Chondrocyte (in vitro differentiated cells): ENCODE results near the gene ASB15. TPM values are rescaled to one million over a fixed set of nuclear protein-coding genes. Genes with fewer than 3 reads are reported as not detected.

Experiments
- DNase-seq: peaks from one replicate; pipeline ENCODE4 v3.0.0; 2021; ENCODE audit warnings: mixed read lengths, low spot score
- H3K27ac Mint-ChIP-seq: one replicate; pipeline ENCODE4 v1.8.0; 2021; ENCODE audit warnings: mild to moderate bottlenecking, moderate library complexity, mixed read lengths; ENCODE audit not compliant: unreplicated experiment
- H3K27me3 Mint-ChIP-seq: 2 replicates; pipeline ENCODE4 v1.8.0; 2021; ENCODE audit warnings: low read depth, mixed read lengths
- H3K36me3 Mint-ChIP-seq: 2 replicates; pipeline ENCODE4 v1.8.0; 2021; ENCODE audit warnings: low read depth, mixed read lengths
- H3K4me1 Mint-ChIP-seq: 2 replicates; pipeline ENCODE4 v1.8.0; 2021; ENCODE audit warnings: low read depth, mild to moderate bottlenecking, mixed read lengths
- H3K4me3 Mint-ChIP-seq: one replicate; pipeline ENCODE4 v1.8.0; 2021; ENCODE audit warnings: mild to moderate bottlenecking, moderate library complexity, mixed read lengths; ENCODE audit not compliant: unreplicated experiment
- H3K9me3 Mint-ChIP-seq: 2 replicates; pipeline ENCODE4 v1.8.0; 2021; ENCODE audit warnings: low read depth, mixed read lengths
- total RNA-seq: library from RNA; stranded (reverse); gene quantifications from 3 replicates; pipeline ENCODE4 v1.2.1, GENCODE V29; 2021
- TF ChIP-seq, protein P1 (sequence below): fragments of 200-600 bp; sonication (generic); IDR thresholded peaks from 2 replicates; pipeline ENCODE4 v1.5.0; 2021; ENCODE audit warnings: antibody characterized with exemption, mild to moderate bottlenecking, moderate library complexity

Gene ASB15
- total RNA-seq, 1 donor from 2014 or later: not detected

DNA sequence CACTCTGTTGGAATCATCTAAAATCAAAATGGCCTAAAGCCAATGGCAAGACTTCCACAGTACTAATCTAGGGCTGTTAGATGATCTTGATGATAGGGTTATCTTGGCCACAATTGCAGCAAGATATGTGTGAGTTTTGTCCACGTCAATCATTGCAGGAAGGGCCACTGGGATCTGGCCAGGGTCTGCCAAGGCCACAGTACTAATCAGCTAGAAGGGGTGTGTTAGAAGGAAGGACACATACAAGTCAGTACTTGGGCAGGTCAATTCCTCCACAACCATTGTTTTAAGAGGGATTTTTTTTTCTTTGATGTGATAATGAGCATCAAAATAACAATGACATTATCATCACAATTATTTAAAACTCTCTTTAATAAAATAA is 55.7 kb downstream of the ASB15 start:
- DNase-seq: no peak
- Mint-ChIP-seq H3K36me3 (no peaks in the 10 kb centered on the region), H3K27ac (no peak overlapping the region), H3K27me3 (peaks cover 4% of the 10 kb centered on the region), H3K4me1 (no peaks in the 10 kb centered on the region), H3K9me3 (no peaks in the 10 kb centered on the region), H3K4me3 (no peak overlapping the region)
- TF ChIP-seq, protein P1, sequence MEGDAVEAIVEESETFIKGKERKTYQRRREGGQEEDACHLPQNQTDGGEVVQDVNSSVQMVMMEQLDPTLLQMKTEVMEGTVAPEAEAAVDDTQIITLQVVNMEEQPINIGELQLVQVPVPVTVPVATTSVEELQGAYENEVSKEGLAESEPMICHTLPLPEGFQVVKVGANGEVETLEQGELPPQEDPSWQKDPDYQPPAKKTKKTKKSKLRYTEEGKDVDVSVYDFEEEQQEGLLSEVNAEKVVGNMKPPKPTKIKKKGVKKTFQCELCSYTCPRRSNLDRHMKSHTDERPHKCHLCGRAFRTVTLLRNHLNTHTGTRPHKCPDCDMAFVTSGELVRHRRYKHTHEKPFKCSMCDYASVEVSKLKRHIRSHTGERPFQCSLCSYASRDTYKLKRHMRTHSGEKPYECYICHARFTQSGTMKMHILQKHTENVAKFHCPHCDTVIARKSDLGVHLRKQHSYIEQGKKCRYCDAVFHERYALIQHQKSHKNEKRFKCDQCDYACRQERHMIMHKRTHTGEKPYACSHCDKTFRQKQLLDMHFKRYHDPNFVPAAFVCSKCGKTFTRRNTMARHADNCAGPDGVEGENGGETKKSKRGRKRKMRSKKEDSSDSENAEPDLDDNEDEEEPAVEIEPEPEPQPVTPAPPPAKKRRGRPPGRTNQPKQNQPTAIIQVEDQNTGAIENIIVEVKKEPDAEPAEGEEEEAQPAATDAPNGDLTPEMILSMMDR: no peak

DNA sequence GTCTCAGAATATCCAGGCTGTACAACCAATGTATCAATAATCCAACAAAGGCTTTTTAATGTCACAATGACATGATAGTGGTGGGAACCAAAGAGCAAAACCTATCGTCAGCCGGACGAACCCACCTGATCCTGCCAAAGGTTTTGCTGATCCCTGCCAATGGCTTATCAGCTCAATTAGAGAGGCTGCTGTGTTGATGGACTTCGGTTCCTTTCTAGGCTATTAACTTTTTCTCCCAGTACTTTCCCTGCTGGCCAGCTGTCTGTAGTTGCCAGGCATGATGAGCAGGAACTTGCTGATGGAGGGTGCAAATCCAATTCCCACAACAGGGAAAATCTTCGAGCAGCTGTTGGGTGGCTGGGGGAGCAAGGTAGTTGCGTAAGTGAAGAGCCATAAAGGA is 56.4 kb downstream of the ASB15 start:
- no peak overlapping the region for H3K27ac Mint-ChIP-seq
- TF ChIP-seq, protein P1: no peak
- H3K4me3 Mint-ChIP-seq: no peak overlapping the region
- H3K36me3 Mint-ChIP-seq: no peaks in the 10 kb centered on the region
- no peaks in the 10 kb centered on the region for H3K9me3 Mint-ChIP-seq
- DNase-seq: no peak
- H3K27me3 Mint-ChIP-seq: peaks cover 7% of the 10 kb centered on the region
- H3K4me1 Mint-ChIP-seq: no peaks in the 10 kb centered on the region

DNA sequence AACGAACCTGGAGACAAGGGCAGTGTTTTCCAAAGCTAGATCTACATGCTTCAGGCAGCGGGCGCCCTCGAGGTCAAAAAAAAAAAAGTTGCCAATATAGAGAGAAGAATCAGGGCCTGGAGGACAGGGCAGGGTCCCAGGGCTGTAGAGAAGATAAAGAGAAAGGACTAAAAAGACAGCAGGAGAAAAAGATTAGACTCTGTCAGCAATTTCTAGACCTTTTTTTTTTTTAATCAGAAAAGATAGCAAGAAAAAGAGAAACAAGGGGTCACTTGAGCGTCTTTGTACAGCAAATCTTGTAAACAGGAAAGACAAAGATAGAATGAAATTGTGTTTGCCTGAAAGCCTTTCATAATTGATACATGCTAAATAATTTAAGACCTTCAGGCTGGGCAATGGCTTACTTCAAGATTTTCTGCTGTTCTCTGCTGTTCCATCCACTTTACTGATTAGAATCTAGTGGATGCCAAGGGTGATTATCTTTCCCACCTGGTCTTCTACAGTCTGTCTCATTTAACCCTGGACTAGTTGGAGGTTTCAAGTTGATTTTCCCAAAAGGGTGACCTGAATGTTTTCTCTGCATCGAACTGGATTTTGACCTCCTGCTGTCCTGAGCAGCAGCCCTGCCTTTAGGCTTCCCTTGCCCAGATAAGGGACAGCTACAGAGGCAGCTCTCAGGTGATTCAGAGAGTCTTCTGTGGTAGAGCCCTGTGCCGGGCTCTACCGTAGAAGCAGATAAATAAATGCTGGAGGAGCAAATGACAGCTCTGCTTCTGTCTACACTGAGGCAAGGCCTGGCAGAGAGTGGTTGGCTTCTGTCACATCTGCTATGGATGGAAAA is 59.1 kb downstream of the ASB15 start:
- TF ChIP-seq, protein P1: no peak
- Mint-ChIP-seq H3K27ac (no peak overlapping the region), H3K36me3 (no peaks in the 10 kb centered on the region), H3K9me3 (no peaks in the 10 kb centered on the region), H3K4me1 (no peaks in the 10 kb centered on the region), H3K27me3 (peaks cover 7% of the 10 kb centered on the region), H3K4me3 (no peak overlapping the region)
- no peak for DNase-seq

DNA sequence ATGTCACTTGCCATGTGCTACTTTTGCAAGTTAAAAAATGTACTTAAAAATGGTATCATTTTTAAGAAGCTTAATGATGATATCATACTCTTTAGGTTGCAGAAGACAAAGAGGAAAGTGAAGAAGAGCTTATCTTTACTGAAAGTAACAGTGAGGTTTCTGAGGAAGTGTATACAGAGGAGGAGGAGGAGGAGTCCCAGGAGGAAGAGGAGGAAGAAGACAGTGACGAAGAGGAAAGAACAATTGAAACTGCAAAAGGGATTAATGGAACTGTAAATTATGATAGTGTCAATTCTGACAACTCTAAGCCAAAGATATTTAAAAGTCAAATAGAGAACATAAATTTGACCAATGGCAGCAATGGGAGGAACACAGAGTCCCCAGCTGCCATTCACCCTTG is 60.1 kb downstream of the ASB15 start:
- H3K27me3 Mint-ChIP-seq: peaks cover 9% of the 10 kb centered on the region

DNA sequence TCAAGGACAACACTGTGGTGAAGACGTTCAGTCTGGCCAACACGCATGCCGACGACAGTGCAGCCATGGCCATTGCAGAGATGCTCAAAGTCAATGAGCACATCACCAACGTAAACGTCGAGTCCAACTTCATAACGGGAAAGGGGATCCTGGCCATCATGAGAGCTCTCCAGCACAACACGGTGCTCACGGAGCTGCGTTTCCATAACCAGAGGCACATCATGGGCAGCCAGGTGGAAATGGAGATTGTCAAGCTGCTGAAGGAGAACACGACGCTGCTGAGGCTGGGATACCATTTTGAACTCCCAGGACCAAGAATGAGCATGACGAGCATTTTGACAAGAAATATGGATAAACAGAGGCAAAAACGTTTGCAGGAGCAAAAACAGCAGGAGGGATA is 60.7 kb downstream of the ASB15 start:
- H3K4me1 Mint-ChIP-seq: no peaks in the 10 kb centered on the region
- H3K36me3 Mint-ChIP-seq: no peaks in the 10 kb centered on the region
- no peaks in the 10 kb centered on the region for H3K9me3 Mint-ChIP-seq
- H3K4me3 Mint-ChIP-seq: no peak overlapping the region
- H3K27me3 Mint-ChIP-seq: peaks cover 9% of the 10 kb centered on the region
- TF ChIP-seq, protein P1: no peak
- no peak overlapping the region for H3K27ac Mint-ChIP-seq
- DNase-seq: no peak

More for the DNA sequence above, 60.1 kb downstream of the ASB15 start:
- H3K36me3 Mint-ChIP-seq: no peaks in the 10 kb centered on the region
- no peak for DNase-seq
- no peaks in the 10 kb centered on the region for H3K9me3 Mint-ChIP-seq
- H3K27ac Mint-ChIP-seq: no peak overlapping the region
- H3K4me3 Mint-ChIP-seq: no peak overlapping the region
- no peaks in the 10 kb centered on the region for H3K4me1 Mint-ChIP-seq
- TF ChIP-seq, protein P1: no peak
